KOPT-K1 (cell line): ENCODE results near the gene CUX1.
A peak's percentile ranks its signal among the peaks of the same experiment; 100 is the strongest.
"Not testable (repeated sequence)": the region's sequence is repeated elsewhere in the genome, so short reads cannot be mapped to it uniquely, and the experiment has no call there.

ENCODE experiments used
- H3K27ac ChIP-seq: fragments of 200-600 bp; sonication (generic); 2 replicates; pipeline ENCODE4 v1.5.1; 2016; ENCODE audit warnings: antibody characterized with exemption, mild to moderate bottlenecking, low read depth, low read length; ENCODE audit not compliant: poor library complexity, severe bottlenecking
- H3K36me3 ChIP-seq: fragments of 200-600 bp; sonication (generic); 2 replicates; pipeline ENCODE4 v1.5.1; 2017; ENCODE audit warnings: antibody characterized with exemption, mild to moderate bottlenecking, low read length, moderate library complexity; ENCODE audit not compliant: insufficient read depth
- H3K9me3 ChIP-seq: fragments of 200-600 bp; sonication (generic); 2 replicates; pipeline ENCODE4 v1.5.1; 2017; ENCODE audit warnings: antibody characterized with exemption, low read length, mild to moderate bottlenecking; ENCODE audit not compliant: insufficient read depth, poor library complexity, severe bottlenecking

The CUX1 gene

GRCh38 chr7:102120666-102121195 is 303.3 kb downstream of the CUX1 start:
- H3K36me3 ChIP-seq, result peaks cover 70% of the 10 kb centered on the region
- no peaks in the 10 kb centered on the region for H3K9me3 ChIP-seq
- H3K27ac ChIP-seq, result no peak overlapping the region

GRCh38 chr7:102122026-102122425 is 304.6 kb downstream of the CUX1 start:
- H3K27ac ChIP-seq, result peak overlapping the region; percentile 10

GRCh38 chr7:102125127-102125596 is 307.7 kb downstream of the CUX1 start:
- no peaks in the 10 kb centered on the region for H3K9me3 ChIP-seq
- peaks cover 35% of the 10 kb centered on the region for H3K36me3 ChIP-seq
- H3K27ac ChIP-seq, result no peak overlapping the region

More at GRCh38 chr7:102122026-102122425, 304.6 kb downstream of the CUX1 start:
- peaks cover 57% of the 10 kb centered on the region for H3K36me3 ChIP-seq
- H3K9me3 ChIP-seq, result no peaks in the 10 kb centered on the region

GRCh38 chr7:102128303-102128702 is 310.9 kb downstream of the CUX1 start:
- Histone ChIP-seq H3K9me3 (no peaks in the 10 kb centered on the region), H3K27ac (no peak overlapping the region), H3K36me3 (peaks cover 33% of the 10 kb centered on the region)

- no peaks in the 10 kb centered on the region for H3K9me3 ChIP-seq
- peaks cover 25% of the 10 kb centered on the region; the same call in 1 of the 2 replicates for H3K36me3 ChIP-seq
- H3K27ac ChIP-seq, result no peak overlapping the region
These were observed 312.4 kb downstream of the CUX1 start for GRCh38 chr7:102129636-102130370.

GRCh38 chr7:102132209-102132752 is 314.9 kb downstream of the CUX1 start:
- Histone ChIP-seq H3K27ac (no peak overlapping the region), H3K9me3 (no peaks in the 10 kb centered on the region), H3K36me3 (peaks cover 27% of the 10 kb centered on the region; the same call in 1 of the 2 replicates)

- H3K36me3 ChIP-seq, result peaks cover 16% of the 10 kb centered on the region; the same call in 1 of the 2 replicates
- H3K27ac ChIP-seq, result no peak overlapping the region
- H3K9me3 ChIP-seq, result no peaks in the 10 kb centered on the region
These were observed 321.2 kb downstream of the CUX1 start for GRCh38 chr7:102138676-102139075.

GRCh38 chr7:102140952-102141370 is 323.5 kb downstream of the CUX1 start:
- H3K27ac ChIP-seq, result peak overlapping the region; percentile 6

GRCh38 chr7:102142433-102142832 is 325.0 kb downstream of the CUX1 start:
- H3K9me3 ChIP-seq, H3K36me3 ChIP-seq, H3K27ac ChIP-seq: not testable (repeated sequence)

More at GRCh38 chr7:102140952-102141370, 323.5 kb downstream of the CUX1 start:
- Histone ChIP-seq H3K36me3 (peaks cover 7% of the 10 kb centered on the region; the same call in 1 of the 2 replicates), H3K9me3 (no peaks in the 10 kb centered on the region)

GRCh38 chr7:102146122-102146521 is 328.7 kb downstream of the CUX1 start:
- Histone ChIP-seq H3K27ac (no peak overlapping the region), H3K36me3 (peaks cover 5% of the 10 kb centered on the region; the same call in 1 of the 2 replicates), H3K9me3 (no peaks in the 10 kb centered on the region)

- Histone ChIP-seq H3K36me3 (peaks cover 5% of the 10 kb centered on the region; the same call in 1 of the 2 replicates), H3K9me3 (no peaks in the 10 kb centered on the region), H3K27ac (no peak overlapping the region)
These were observed 329.6 kb downstream of the CUX1 start for GRCh38 chr7:102147008-102147407.

- H3K36me3 ChIP-seq, result peaks cover 22% of the 10 kb centered on the region; the same call in 1 of the 2 replicates
- no peaks in the 10 kb centered on the region for H3K9me3 ChIP-seq
- no peak overlapping the region for H3K27ac ChIP-seq
These were observed 331.4 kb downstream of the CUX1 start for GRCh38 chr7:102148799-102149198.

- no peak overlapping the region for H3K27ac ChIP-seq
- H3K36me3 ChIP-seq, result peaks cover 24% of the 10 kb centered on the region; the same call in 1 of the 2 replicates
- H3K9me3 ChIP-seq, result no peaks in the 10 kb centered on the region
These were observed 332.0 kb downstream of the CUX1 start for GRCh38 chr7:102149416-102149815.

- no peaks in the 10 kb centered on the region for H3K9me3 ChIP-seq
- H3K27ac ChIP-seq, result no peak overlapping the region
- H3K36me3 ChIP-seq, result peaks cover 24% of the 10 kb centered on the region
These were observed 332.8 kb downstream of the CUX1 start for GRCh38 chr7:102150266-102150665.
